Measurements from ENCODE around the gene DYRK1A.

- TF ChIP-seq POLR2A (IDR thresholded peaks at IDR 0.05; ENCODE audit: low read length) (no peak), GATA1 (IDR thresholded peaks at IDR 0.05; ENCODE audit: low read depth, low read length) (no peak)
Observed at GRCh38 chr21:37483776-37484175, 117.2 kb downstream of the DYRK1A start.

Measured in erythroblast (primary cell).